CD4-positive, CD25-positive, alpha-beta regulatory T cell (primary cell): ENCODE results near the gene PPP1R14C. TPM values are rescaled to one million over a fixed set of nuclear protein-coding genes. Genes with fewer than 3 reads are reported as not detected.

Source experiments
- ATAC-seq, 2 donors: fragments of 150-1000 bp; cut with Tn5 transposase; one replicate each; pipeline ENCODE4 v1.10.0; 2021; ENCODE audit warnings: low read depth in 2 of 2, moderate number of reproducible peaks in 2 of 2, moderate library complexity in 1 of 2
- DNase-seq, 3 donors: peaks; one replicate each; pipeline versions ENCODE4 v3.0.0 to v3.0.0-alpha.2; 2012 to 2022; ENCODE audit warnings: mixed read lengths in 1 of 3
- H3K27ac ChIP-seq: one replicate; pipeline ENCODE4 v1.7.0; 2013; ENCODE audit warnings: mild to moderate bottlenecking, low read length; ENCODE audit not compliant: insufficient read depth, poor library complexity, severe bottlenecking
- H3K27me3 ChIP-seq: one replicate; pipeline ENCODE4 v1.7.0; 2013; ENCODE audit warnings: low read length; ENCODE audit not compliant: control insufficient read depth, insufficient read depth
- H3K36me3 ChIP-seq: one replicate; pipeline ENCODE4 v1.7.0; 2013; ENCODE audit warnings: mild to moderate bottlenecking, low read length, moderate library complexity; ENCODE audit not compliant: control insufficient read depth, insufficient read depth
- H3K4me1 ChIP-seq: 2 replicates; pipeline ENCODE4 v1.7.0; 2013; ENCODE audit warnings: mild to moderate bottlenecking, low read length; ENCODE audit not compliant: insufficient read depth, control insufficient read depth, poor library complexity, severe bottlenecking
- H3K4me3 ChIP-seq: one replicate; pipeline ENCODE4 v1.7.0; 2013; ENCODE audit warnings: low read depth, mild to moderate bottlenecking, low read length, moderate library complexity
- H3K9me3 ChIP-seq, 2 experiments: 1 replicate in 1 of 2; 2 replicates in 1 of 2; pipeline ENCODE4 v1.7.0; 2013; ENCODE audit warnings: low read length in 2 of 2, mild to moderate bottlenecking in 1 of 2, moderate library complexity in 1 of 2; ENCODE audit not compliant: control insufficient read depth in 2 of 2
- H3K27ac Mint-ChIP-seq, 3 donors: one replicate each; pipeline ENCODE4 v1.8.0; 2020 to 2022; ENCODE audit warnings: mild to moderate bottlenecking in 3 of 3, mixed read lengths in 3 of 3, moderate library complexity in 2 of 3
- H3K27me3 Mint-ChIP-seq: one replicate; pipeline ENCODE4 v1.8.0; 2022; ENCODE audit warnings: mild to moderate bottlenecking, mixed read lengths
- H3K36me3 Mint-ChIP-seq: one replicate; pipeline ENCODE4 v1.8.0; 2020; ENCODE audit warnings: mixed read lengths
- H3K4me1 Mint-ChIP-seq, 4 donors: one replicate each; pipeline ENCODE4 v1.8.0; 2020 to 2022; ENCODE audit warnings: mixed read lengths in 4 of 4, mild to moderate bottlenecking in 1 of 4
- H3K4me3 Mint-ChIP-seq, 4 donors: one replicate each; pipeline ENCODE4 v1.8.0; 2020 to 2022; ENCODE audit warnings: mild to moderate bottlenecking in 4 of 4, mixed read lengths in 4 of 4, moderate library complexity in 3 of 4
- H3K9me3 Mint-ChIP-seq, 7 donors: one replicate each; pipeline ENCODE4 v1.8.0; 2020 to 2022; ENCODE audit warnings: mixed read lengths in 7 of 7, mild to moderate bottlenecking in 3 of 7, moderate library complexity in 2 of 7
- polyA plus RNA-seq, 4 donors: library from polyadenylated mRNA; unstranded; fragments of 300-500 nt; fragmentation: Illumina TruSeq; gene quantifications; one replicate each; pipeline ENCODE4 v1.2.3, GENCODE V29; 2021
- total RNA-seq: library from RNA; stranded (reverse); gene quantifications from one replicate; pipeline ENCODE4 v1.2.3, GENCODE V29; 2022

Gene PPP1R14C
- total and polyA plus RNA-seq, 5 donors from 2014 or later = not detected

DNA sequence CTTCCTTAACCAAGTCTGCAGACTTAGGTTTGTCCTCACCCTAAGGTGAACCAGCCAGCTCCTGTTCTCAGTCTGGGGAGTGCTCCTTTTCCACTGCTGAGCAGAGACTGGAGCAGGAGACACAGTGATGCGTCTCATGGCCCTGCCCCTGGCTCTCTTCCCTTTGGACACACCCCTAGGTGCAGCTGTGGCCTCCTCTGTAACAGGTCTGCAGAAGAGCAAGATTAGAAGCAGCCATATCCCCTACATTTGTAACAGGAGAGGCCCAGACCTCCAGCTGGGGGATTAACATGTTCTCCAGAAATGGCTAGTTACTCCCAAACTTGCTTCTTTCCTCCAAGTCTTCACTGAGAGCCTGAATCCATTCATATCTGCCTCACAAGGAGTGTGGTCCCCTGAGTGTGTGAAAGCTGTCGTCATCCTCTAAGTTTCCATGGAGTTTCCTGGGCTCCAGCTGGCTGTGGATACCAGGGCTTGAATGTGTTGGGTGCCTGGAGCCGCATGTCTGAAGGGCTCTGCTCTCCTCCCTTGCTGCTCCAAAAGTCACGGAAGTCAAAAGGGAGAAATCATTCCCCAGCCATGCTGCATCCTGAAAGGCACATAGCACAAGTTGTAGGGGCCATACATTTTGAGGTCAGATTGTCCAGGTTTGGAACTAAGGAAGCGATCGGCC lies 57.7 kb downstream of the PPP1R14C start:
- Histone ChIP-seq H3K4me3 (no peak overlapping the region), H3K36me3 (no peaks in the 10 kb centered on the region), H3K9me3 (no peaks in the 10 kb centered on the region), H3K27me3 (no peaks in the 10 kb centered on the region), H3K4me1 (no peaks in the 10 kb centered on the region), H3K27ac (no peak overlapping the region)
- Mint-ChIP-seq H3K4me1 (no peaks in the 10 kb centered on the region), H3K9me3 (no peaks in the 10 kb centered on the region), H3K27me3 (peaks cover 5% of the 10 kb centered on the region), H3K4me3 (no peak overlapping the region), H3K27ac (no peak overlapping the region), H3K36me3 (no peaks in the 10 kb centered on the region)
- DNase-seq (no peak), ATAC-seq (no peak)

- no peaks in the 10 kb centered on the region for H3K9me3 ChIP-seq
- ATAC-seq = no peak
- no peak for DNase-seq
- Mint-ChIP-seq H3K9me3 (no peaks in the 10 kb centered on the region), H3K27me3 (peaks cover 5% of the 10 kb centered on the region), H3K27ac (no peak overlapping the region), H3K36me3 (no peaks in the 10 kb centered on the region), H3K4me1 (no peaks in the 10 kb centered on the region), H3K4me3 (no peak overlapping the region)
- no peaks in the 10 kb centered on the region for H3K36me3 ChIP-seq
- no peaks in the 10 kb centered on the region for H3K27me3 ChIP-seq
- H3K4me1 ChIP-seq = no peaks in the 10 kb centered on the region
- H3K4me3 ChIP-seq = no peak overlapping the region
- no peak overlapping the region for H3K27ac ChIP-seq
Observed at GRCh38 chr6:150201285-150201684, 58.4 kb downstream of the PPP1R14C start.

DNA sequence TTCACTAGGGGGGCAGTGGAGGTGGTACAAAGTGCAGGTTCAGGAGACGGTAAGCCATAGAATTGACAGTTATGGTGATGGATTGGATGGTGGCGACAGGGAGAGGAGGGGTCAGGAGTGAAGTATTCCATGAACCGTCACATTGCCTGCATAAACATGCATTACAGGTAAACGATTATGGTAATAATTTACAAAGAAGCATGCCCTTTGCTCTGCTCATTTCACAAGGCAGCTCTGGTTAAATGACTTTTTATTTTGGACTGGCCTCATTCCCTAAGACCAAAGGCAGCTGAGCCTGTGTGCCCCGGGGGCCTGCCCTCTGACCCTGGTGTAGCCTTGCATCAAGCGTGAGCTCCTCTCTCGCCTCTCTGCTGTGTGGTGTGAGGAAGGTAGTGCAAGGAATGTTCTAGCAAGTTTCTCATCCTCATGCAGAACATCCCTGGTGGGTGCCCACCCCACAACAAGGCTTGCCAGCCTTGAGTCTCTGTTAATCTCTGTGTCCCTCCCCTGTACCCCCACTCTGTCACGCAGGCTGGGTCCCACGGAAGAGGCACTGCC lies 59.0 kb downstream of the PPP1R14C start:
- Histone ChIP-seq H3K27me3 (no peaks in the 10 kb centered on the region), H3K36me3 (no peaks in the 10 kb centered on the region), H3K4me1 (no peaks in the 10 kb centered on the region), H3K9me3 (no peaks in the 10 kb centered on the region), H3K27ac (no peak overlapping the region), H3K4me3 (no peak overlapping the region)
- Mint-ChIP-seq H3K27me3 (peaks cover 5% of the 10 kb centered on the region), H3K36me3 (no peaks in the 10 kb centered on the region), H3K27ac (no peak overlapping the region), H3K4me1 (no peaks in the 10 kb centered on the region), H3K4me3 (no peak overlapping the region), H3K9me3 (no peaks in the 10 kb centered on the region)
- DNase-seq = no peak
- no peak for ATAC-seq

DNA sequence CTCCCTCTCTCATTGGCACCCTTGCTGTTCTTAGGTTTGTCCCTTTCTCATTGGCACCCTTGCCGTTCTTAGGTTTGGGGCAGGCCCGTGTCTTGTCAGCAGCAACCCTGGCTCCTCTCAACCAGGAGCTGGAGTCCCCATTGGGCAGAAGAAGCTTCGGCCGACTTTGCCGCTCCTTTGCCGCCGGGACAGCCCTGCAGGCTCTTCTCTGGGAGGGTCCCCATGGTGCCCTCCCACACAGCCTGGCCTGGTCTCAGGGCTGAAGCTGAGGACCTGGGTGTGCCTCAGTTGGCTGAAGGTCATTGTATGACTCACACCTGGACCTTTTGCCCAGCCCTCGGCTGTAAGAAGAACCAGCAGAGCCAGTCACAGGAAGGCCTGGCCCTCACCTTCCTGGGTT lies 59.6 kb downstream of the PPP1R14C start:
- Histone ChIP-seq H3K27ac (no peak overlapping the region), H3K4me1 (no peaks in the 10 kb centered on the region), H3K27me3 (no peaks in the 10 kb centered on the region), H3K36me3 (no peaks in the 10 kb centered on the region), H3K4me3 (no peak overlapping the region), H3K9me3 (no peaks in the 10 kb centered on the region)
- Mint-ChIP-seq H3K27ac (no peak overlapping the region), H3K36me3 (no peaks in the 10 kb centered on the region), H3K4me3 (no peak overlapping the region), H3K27me3 (no peaks in the 10 kb centered on the region), H3K9me3 (no peaks in the 10 kb centered on the region), H3K4me1 (no peaks in the 10 kb centered on the region)
- ATAC-seq (no peak), DNase-seq (no peak)

DNA sequence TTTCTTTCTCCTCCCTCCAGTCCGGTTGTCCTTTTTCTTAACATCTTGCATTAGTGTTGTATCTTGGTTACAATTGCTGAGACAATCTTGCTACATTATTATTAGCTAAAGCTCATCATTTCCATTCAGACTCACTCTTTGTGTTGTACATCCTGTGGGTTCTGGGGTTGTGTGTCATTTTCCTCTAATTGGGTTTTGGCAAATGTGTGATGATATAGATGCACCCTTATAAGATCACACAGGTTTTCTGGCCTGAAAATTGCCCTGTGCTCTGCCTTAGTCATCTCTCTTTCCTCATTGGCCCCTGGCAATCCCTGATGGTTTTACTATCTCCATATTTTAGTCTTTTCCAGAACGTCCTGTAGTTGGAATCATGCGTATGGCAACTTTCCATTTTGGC lies 60.1 kb downstream of the PPP1R14C start:
- Histone ChIP-seq H3K4me3 (no peak overlapping the region), H3K36me3 (no peaks in the 10 kb centered on the region), H3K4me1 (no peaks in the 10 kb centered on the region), H3K9me3 (no peaks in the 10 kb centered on the region), H3K27ac (no peak overlapping the region), H3K27me3 (no peaks in the 10 kb centered on the region)
- no peaks in the 10 kb centered on the region for H3K4me1 Mint-ChIP-seq
- no peak overlapping the region for H3K27ac Mint-ChIP-seq
- H3K36me3 Mint-ChIP-seq = no peaks in the 10 kb centered on the region
- no peaks in the 10 kb centered on the region for H3K9me3 Mint-ChIP-seq
- peaks cover 4% of the 10 kb centered on the region for H3K27me3 Mint-ChIP-seq
- DNase-seq (no peak), ATAC-seq (no peak)
- no peak overlapping the region for H3K4me3 Mint-ChIP-seq

GRCh38 chr6:150203378-150203777 lies 60.5 kb downstream of the PPP1R14C start:
- H3K27me3 ChIP-seq = no peaks in the 10 kb centered on the region
- H3K4me1 ChIP-seq = no peaks in the 10 kb centered on the region
- no peak for DNase-seq
- H3K9me3 ChIP-seq = no peaks in the 10 kb centered on the region
- no peaks in the 10 kb centered on the region for H3K9me3 Mint-ChIP-seq
- no peaks in the 10 kb centered on the region for H3K4me1 Mint-ChIP-seq
- no peak overlapping the region for H3K27ac ChIP-seq
- no peak overlapping the region for H3K4me3 Mint-ChIP-seq
- H3K4me3 ChIP-seq = no peak overlapping the region
- no peaks in the 10 kb centered on the region for H3K36me3 ChIP-seq
- peaks cover 4% of the 10 kb centered on the region for H3K27me3 Mint-ChIP-seq
- no peak for ATAC-seq
- no peak overlapping the region for H3K27ac Mint-ChIP-seq
- no peaks in the 10 kb centered on the region for H3K36me3 Mint-ChIP-seq

DNA sequence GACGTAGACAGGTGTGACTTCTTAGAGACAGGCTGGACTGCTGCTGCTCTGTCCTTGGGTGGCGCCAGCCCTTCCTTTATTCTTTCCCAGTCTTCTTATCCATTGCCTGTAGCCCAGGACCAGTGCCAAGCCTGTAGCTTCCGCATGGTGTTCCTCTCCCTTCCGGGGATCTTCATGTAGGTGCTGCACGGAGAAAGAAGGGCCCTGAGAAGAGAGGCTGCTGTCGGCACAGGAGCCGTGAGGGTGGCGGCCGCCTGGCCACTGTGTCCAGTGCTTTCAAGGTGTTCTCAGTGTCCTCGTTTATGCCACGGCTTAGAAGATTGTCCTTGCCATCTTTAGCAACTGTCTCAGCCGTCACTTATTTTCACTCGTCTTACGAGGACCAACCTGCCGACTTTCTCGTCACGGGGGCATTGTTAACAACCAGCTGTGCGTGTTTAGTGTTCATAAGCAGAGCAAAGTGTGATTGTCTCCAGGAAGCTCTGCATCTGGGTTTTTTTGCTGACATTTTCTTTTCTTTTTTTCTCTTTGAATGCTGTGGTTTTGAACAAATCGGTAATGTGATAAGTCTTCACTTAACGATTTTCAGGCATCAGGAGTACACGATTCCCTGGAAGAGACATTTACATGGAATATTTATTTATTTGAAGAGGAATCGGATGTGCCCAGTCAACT lies 61.2 kb downstream of the PPP1R14C start:
- Histone ChIP-seq H3K9me3 (no peaks in the 10 kb centered on the region), H3K4me3 (no peak overlapping the region), H3K4me1 (no peaks in the 10 kb centered on the region), H3K27ac (no peak overlapping the region), H3K27me3 (no peaks in the 10 kb centered on the region), H3K36me3 (no peaks in the 10 kb centered on the region)
- Mint-ChIP-seq H3K36me3 (no peaks in the 10 kb centered on the region), H3K27me3 (peaks cover 4% of the 10 kb centered on the region), H3K4me3 (no peak overlapping the region), H3K4me1 (no peaks in the 10 kb centered on the region), H3K9me3 (no peaks in the 10 kb centered on the region), H3K27ac (no peak overlapping the region)
- no peak for ATAC-seq
- no peak for DNase-seq
